Left kidney (tissue), 2 donors: ENCODE results near the gene TTLL10. TPM values are rescaled to one million over a fixed set of nuclear protein-coding genes. Genes with fewer than 3 reads are reported as not detected.

Experiments used
- DNase-seq: peaks from one replicate; pipeline ENCODE4 v3.0.0-alpha.2; 2013
- polyA plus RNA-seq: library from polyadenylated mRNA; unstranded; fragments of 120-200 nt; gene quantifications from one replicate; pipeline ENCODE4 v1.2.1, GENCODE V29; 2013; ENCODE audit not compliant: insufficient read length

TTLL10 gene
- polyA plus RNA-seq, 1 donor = 0.98 TPM

DNA sequence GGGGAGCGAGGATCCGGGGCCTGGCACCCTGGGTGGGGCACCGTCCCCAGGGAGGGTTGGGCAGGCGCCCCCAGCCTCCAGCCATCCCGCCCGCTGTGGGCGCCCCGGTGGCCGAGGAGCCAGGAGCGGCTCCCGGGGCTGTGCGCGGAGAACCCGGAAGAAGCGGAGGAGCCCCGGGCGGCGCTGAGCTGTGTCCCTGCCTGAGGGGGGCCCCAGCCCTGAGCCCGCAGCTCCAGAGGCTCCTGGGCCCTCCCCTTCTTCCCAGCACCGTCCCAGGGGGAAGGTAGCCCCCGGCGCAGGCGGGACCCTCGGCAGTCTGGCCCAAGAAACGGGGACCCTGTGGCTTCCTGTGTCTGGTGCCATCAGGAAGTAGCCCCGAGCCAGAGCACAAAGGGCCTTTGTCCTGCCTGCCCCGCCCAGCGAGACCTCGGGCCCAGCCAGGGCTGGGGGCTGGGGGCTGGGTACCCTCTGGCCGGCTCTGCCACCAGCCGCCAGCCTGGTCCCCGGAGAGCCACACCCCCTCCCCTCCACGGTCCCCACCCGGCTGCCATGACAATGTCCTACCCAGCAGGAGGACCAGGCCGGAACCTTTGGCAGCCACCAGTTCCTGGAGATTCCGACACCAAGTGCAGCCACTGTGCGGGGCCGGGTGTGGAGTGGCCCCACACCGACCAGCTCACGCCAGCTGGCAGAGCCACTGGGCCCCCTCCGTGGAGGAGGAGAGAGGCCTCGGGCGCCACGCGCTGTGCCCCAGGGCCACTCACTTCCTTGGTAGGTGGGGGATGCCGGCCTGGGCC is 15.6 kb upstream of the TTLL10 start:
- DNase-seq = no peak

DNA sequence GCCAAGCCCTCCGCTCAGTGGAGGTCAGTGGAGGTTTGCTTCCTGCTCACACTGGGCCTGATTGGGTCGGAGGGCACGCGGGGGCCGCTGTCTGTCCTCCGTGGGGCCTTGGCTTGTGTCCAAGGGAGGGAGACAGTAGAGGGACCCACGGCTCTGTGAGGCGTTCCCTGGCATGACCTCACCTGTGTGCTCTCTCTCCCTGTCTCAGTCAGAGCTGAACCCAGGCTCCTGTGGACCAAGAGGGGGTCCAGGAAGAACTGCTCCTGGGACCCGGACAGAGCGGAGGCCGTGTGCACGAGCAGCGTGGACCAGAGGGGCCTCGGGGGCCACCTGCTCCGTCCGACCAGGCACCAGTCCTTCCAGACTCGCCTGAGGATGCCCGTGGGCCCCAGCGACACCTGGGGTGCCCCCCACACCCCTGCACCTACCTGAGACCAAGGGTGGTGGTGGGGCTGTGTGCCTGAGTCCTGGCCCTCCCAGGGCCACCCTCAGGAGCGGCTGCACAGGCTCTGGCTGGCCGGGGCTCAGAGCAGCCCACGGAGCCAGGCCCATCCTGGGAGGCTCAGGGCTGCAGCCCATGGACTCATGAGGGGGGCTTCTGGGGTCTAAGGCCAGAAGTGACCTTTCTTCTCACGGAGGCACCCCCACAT is 13.3 kb upstream of the TTLL10 start:
- DNase-seq = no peak

DNA sequence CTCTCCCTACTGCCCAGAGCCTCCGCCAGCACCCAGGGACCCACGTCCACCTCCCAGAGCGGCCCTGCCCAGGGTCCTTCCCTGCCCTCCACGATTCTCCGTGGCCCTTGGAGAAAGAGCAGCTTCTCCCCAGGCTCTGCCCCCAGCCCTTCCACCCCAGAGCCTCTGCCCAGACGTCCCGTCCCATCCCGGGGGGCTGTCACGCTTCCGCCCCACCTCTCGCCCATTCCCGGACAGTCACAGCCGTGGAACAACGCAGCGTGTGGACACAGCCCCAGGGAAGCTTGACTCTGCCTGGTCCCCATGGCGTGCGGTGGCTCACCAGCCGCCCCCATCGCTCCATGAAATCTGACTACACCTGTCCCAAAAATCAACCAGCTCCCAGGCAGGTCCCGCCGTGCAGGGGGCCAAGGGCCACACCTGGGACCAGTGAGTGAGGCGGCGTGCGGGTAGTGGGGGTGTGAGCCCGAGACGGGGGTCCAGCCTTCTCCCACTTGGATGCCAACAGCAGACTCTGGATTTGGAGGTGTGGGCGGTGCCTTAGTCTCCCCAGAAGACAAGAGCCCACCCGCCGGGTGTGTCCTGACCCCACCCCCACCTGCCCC is 12.5 kb upstream of the TTLL10 start:
- no peak for DNase-seq

DNA sequence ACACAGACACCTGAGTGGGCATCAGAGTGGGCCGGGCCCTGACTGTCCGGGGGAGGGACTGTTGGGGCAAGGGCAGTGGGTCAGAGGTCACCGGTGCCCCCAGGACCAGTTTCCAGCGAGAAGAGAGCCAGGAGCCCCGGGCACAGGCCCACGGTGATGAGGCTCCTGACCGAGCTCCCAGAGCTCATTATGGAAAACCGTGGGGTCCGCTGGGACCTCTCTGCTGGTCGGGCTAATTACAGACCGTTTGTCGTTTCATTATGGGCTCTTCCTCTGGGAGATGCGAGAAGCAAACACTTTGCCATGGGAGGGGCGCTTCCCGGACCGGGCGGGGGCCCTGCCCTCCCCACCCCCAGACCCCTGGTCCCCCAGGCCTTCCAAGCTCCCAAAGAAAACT is 12.0 kb upstream of the TTLL10 start:
- DNase-seq = no peak

DNA sequence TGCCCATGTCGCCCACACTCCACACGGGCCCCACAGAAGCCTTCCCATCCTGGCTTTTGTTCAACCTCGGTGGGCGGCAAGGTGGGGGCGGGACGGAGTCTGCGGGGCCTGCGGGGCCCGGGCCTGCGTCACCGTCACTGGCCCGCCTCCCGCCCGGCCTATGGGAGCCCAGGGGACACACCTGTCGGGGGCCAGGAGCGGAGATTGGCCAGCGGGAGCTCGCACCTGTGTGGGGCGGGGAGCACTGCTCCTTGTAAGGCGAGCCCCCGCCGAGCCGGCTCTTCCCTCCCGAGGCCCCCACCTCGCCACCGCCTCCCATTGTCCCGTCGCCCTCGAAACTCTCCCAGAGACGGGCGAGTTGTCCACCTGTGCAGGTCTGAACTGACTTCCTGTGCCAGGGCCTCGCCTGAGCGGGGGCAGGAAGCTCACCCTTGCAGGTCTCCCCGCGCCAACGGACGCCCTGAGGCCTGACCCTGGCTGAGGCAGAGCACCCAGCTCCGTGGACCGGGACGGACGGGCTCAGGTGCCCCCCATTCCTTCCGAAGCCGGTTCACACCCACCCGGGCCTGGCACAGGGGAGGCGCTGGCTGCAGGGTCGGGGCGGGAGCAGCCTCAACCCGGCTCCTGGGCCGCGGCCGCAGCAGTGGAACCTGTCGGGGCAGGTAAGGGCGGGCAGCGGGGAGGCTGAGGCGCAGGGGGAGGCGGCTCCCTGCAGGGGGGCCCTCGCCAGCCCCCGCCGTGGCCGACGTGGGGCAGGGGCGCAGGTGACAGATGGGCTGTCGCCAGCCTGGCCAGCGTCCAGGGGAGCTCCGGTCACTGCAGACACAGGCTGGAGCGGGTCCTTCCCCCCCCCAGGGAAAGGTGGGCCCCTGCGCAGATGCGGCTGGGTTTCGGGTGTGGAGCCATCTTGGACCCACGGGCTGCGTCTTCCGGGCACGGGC is 10.8 kb upstream of the TTLL10 start:
- DNase-seq = no peak

DNA sequence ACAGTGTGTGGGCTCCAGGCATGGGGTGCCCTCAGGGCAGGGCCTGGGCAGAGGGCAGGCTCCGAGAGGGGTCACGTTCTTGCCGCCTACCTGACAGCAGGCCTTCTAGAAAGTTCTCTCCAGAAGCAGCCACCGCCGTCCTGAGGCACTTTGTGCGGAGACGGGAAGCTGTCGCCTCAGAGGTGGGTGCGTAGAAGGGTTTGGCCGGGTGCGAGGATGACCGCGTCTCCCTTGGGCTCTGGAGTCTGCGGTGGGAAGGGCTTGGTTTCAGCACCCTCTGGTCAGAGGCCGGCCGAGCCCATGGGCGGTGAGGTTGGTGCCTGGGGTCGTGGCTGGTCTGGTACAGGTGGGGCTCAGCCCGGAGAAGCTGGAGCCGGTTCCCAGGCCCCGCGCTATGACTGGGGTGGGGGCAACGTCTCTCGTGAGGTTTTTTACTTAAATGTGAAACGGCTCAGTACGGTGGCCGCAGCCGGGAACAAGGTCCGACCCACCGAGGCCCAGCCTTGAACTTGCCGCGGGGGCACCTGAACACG is 10.1 kb upstream of the TTLL10 start:
- no peak for DNase-seq

DNA sequence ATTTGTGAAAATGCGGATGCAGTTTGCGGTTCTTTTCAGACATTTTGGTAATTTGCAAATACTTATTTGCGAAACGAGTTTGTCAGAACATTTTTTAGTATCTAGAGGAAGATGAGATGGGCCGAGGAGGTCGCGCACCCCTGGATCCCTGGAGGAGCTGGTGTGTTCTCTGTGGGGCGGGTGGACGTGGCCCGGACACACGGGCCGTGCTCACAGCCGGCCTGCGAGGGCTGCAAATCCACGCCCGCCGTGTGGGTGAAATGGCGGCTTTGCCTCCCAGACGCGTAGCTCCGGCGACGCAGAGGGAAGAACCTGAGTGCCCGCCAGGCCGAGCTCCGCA is 9.3 kb upstream of the TTLL10 start:
- no peak for DNase-seq

DNA sequence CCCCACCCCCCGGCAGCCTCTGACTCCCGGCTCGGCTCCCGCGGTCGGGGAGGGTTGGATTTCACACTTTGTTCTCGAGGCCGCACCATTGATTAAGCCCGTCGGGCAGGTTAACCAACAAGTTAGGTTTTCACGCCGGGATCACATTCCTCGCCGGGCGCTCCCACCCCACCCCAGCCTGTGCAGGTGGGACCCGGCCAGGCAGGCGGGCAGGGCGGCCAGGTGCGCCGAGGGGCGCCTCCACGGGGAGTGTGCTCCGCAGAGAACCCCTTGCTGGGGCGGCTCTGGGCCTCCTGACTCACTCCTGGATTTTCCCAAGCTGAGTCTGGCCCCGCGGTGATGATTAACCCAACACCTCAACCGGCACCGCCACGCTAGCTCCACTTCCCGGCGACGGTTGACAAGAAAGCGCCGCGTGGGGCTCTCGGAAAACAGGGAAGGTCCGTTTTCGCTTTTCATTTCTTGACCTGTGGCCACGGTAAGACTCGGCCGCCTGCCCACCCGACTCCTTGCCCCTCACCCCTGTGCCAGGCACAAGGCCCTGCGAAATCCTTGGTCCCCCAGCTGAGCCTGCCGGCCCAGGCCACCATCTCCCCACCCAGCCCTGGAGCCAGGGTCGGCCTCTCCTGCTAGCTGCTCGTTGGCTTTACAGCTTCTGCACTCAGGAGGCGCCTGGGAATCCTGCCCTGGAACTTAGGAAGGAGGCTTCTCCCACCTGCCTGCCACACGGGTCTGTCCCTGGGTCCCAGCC is 8.8 kb upstream of the TTLL10 start:
- DNase-seq = no peak

DNA sequence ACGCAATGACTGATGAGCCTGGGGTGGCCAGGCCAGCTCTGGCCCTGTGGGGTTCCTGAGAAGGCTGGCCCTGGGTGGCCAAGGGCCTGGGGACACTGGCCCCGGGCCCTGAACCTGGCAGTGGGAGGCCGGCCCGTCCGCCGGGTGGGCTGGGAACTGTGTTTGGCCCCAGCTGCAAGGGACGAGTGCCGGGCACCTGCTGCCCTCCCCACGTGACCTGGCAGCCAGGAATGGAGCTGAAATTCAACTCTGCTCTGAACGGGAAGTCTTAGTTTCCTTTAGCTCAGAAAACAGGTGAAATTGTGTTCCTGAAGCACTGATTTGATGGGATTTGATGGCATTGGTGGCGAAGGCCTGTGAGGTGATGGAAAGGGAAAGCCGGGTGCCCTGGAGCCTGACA is 8.2 kb upstream of the TTLL10 start:
- DNase-seq = no peak

DNA sequence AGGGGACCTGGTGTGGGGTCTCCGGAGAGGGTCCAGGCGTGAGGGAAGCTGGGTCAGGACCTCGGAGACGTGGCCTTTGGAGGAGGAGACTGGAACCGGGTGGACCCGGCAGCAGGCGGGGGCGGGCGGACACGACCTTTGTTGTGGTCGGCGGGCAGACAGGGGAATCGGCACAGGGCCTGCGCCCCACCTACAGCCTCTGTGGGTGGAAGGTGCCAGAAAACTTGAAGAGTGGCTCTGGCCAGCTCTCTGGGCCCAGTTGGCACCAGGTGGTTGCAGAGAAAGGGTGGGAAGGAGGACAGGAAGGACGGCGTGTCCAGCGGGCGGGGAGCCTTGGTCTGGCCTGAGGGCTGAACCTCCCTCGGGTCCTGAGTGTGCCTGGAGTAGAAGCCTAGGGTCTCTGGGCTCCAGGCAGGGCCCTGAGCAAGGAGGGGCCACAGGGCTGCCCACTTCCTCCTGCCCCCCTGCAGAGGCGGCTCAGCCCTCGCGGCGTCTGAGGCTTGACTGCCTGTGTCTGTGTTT is 7.7 kb upstream of the TTLL10 start:
- DNase-seq = no peak

DNA sequence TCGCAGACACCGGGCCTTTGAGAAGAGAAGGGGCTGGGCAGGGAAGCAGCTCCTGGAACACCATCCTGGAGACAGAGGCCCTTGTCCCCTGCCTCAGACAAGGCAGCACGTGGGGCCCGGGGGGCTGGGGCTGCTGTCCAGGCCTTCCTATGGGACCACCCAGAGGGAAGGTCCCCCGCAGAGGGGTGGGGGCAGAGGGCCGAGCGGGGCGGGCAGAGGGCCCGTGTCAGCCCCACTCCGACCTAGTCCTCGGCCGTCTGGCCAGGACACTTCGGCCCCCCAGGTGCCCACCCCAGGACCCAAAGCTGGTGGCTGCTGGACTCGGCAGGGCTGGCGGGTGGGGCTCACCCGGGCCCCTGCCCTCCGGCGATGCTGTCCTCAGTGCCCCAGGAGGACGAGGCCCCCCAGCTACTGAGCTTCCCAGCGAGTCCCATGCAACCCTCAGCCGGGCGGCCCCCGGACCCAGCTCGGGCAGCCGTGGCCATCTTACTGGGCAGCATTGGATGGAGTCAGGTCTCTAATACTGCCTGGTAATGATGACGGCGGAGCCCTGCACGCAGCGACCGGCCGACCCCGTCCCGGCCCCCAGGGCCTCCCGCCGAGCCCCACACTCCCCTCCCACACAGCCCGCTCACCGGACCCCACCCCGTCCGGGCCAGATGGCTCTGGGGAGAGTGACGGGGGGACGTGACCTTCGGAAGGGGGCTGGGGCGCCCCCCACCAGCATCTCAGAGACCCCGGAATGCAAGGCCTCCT is 6.9 kb upstream of the TTLL10 start:
- DNase-seq = no peak

DNA sequence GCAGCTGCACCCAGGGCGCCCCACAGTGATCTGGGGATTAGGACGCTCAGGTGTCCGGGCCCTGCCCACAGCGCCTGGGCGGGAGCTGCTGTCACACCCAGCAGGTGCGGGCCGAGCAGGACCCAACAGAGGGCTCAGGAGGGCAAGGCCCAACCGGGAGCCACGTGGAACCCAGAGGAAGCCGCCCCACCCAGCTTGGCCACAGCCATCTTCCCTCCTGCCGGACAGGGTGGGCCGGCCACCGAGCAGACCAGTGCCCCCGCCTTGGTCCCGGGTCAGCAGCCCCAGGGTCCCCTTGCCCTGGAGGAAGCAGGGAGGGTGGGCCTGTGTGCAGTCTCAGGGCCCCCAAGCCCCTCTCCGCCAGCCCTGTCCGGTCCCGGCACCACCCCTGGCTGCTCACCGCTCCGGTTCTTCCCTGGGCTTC is 6.3 kb upstream of the TTLL10 start:
- no peak for DNase-seq

DNA sequence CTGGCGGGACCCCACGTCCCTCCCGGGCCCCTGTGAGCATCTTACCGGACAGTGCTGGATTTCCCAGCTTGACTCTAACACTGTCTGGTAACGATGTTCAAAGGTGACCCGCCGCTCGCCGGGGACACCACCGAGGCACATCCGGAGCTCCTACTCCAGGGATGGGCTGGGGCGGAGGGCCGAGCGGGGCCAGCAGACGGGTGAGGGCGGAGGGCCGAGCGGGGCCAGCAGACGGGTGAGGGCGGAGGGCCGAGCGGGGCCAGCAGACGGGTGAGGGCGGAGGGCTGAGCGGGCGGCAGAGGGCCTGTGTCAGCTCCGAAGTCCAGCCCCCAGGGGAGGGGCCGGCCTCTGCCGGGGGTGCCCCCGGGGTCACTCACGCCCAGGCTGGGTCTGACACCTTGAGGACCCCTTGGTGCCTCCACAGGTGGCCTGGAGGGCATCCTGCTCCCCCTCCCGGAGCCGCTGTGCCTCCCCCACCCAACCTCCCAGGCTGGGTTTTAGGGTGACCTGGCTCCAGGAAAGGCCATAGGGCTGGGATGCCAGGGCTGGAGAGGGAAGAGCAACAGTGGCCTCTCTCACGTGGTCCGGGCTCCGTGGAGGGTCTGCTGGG is 5.7 kb upstream of the TTLL10 start:
- DNase-seq = no peak

DNA sequence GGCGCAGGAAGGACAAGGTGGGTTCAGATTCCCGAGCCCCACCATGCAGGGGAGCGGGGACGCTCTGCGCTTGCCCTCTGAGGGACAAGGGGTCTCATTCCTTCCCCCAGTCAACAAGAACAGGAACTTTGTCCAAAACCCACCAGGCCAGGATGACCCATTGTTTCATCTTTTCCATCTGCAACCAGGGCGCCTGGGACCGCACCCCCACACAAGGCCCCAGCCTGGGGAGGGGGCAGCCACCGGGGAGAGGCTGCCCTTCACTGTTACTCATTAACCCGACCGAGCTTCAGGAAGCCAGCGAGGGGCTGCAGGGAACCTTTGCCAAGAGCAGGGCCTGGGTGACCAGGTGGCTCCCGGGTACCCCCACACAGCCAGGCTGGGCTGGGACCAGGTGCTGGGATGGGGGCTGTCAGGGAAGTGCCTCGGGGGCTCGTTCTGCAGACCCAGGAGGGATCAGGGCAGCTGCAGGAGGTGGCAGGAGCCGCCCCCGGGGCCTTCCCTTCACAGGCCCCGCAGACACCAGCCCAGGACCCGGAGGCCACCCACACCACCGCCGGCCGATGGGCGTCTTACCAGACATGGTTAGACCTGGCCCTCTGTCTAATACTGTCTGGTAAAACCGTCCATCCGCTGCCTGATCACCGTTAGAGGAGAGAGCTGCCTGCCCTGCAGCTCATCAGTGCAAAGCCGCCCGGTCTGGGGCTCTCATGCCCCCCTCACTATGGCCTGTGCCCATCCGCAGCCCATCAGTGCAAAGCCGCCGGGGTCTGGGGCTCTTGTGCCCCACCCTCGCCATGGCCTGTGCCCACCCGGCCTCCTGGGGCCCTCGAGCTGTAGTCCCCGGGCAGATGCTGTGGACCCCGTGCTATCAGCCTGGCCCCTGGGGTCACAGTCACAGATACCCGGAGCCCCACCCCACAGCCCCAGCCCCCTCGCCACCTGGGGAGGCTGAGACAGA is 4.9 kb upstream of the TTLL10 start:
- DNase-seq = no peak

DNA sequence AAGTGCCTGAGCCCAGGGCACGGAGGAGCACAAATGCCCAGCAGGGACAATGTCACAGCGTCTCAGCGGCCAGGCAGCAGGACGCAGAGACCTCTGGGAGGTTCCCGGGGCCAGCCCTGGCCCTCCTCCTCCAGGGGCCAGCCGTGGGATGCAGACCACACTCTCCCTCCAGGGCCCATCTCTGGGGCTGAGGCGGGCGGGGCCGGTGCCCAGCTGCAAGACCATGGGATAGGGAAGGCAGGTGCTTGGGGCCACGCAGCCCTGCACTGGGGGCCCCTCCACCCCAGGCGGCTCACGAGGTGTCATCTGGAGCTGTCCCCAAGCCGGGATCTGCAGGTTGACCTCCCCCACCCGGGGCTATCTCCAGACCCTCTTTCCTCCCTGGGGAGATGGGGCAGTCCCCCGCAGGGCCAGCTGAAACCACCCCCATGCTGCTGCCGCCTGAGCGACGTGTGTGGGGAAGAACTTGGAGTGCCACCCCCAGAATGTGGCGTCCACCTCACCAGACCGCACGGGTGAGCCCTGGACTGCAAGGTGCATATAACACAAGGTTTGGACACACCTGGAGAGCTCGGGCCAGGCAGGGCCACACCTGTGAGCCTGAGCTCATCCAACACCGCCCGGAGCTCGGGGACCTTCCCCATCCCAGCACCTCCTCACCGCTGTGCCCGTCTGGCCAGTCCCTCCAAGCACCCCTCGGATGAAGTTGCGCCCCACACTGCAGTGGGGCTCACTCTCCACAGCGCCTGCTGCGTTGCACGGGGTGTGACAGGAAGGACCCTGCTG is 4.1 kb upstream of the TTLL10 start:
- DNase-seq = no peak

DNA sequence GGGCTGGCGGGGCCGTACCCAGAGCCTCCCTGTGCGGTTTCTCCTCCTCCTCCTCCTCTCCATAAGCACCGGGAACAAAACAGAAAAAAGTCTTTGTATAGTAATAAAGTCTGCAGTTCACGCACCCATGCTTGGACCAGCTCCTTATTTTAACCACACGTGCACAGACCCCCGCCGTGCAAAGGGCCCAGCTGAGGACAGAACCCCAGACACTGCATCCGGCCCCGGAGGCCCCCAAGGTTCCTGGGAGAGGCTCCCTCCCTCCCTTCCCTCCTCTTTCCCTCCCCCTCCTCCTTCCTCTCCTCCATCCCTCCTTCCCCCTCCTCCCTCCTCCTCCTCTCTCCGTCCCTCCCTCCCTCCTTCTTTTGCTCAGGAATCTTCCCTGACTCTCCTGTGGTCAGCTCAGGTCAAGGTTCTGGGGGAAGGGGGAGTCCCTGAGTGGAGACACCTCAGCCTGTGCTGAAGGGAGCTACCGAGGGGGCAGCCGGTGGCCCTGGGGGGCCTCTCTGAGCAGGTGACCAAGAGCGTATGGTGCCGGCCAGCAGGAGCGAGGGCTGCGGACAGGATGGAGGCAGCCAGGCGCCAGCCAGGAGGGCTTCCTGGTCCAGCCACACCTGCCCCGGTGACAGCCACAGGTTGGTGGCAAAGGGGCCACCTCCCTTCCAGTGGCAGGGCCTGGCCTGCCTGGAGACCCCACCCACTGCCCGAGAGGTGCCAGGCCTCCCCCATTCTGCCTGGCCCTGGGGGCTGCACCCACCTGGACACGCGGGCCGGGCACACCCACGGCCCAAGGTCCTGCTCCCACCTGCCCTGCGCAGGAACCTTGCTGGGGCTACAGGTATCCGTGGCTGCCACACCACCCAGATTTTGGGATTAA is 3.2 kb upstream of the TTLL10 start:
- DNase-seq = no peak

DNA sequence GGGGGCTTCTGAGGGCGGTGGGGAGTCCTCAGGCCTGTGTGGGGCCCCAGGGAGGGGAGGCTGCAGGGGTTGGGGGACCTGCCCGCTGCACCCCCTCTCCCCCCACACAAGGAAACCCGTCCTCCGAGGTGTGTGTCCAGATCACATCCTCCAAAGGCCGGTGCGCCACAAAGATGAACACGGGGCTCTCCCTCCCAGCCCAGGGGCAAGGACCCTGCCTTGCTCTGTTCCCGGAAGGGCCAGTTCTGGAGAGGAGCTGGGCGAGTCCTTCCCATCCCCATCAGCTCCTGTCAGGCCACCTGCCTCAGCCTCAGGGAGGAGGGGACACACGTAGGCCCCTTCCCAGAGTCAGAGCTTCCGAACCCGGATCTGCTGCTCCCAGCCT is 2.5 kb upstream of the TTLL10 start:
- no peak for DNase-seq
